SU-DHL-6 (cell line): ENCODE results near the gene USP54.

Experiments used
- CTCF ChIP-seq: fragments of 200-600 bp; sonication (generic); IDR thresholded peaks from one replicate; pipeline ENCODE4 v1.5.1; 2017; ENCODE audit warnings: antibody characterized with exemption, mild to moderate bottlenecking, low read length, moderate library complexity; ENCODE audit not compliant: insufficient read depth, poor library complexity, severe bottlenecking
- EZH2phosphoT487 ChIP-seq: fragments of 200-600 bp; sonication (generic), shearing (Covaris generic); conservative IDR thresholded peaks from 2 replicates; pipeline ENCODE4 v1.6.1; 2018; ENCODE audit warnings: mild to moderate bottlenecking, antibody characterized with exemption, low read length, moderate library complexity, mixed read lengths

- TF ChIP-seq CTCF (no peak), EZH2phosphoT487 (no peak)
Observed at GRCh38 chr10:73465978-73466726, 125.0 kb downstream of the USP54 start.
